Endothelial cell of umbilical vein (primary cell): ENCODE measurements around the gene NME4. TPM values are rescaled to one million over a fixed set of nuclear protein-coding genes. Genes with fewer than 3 reads are reported as not detected.

Experiments used
- BruUV-seq: library from RNA; stranded (reverse); fragments of 400-500 nt; replicated peaks from 2 replicates; lab custom pipeline; 2021; lab: Mats Ljungman, UMichigan
- CTCF ChIA-PET: fragments of 300-600, 350-600 bp; sonication (Branson Sonifier 250); formaldehyde crosslinking; loops from one replicate; lab custom pipeline; 2021; ENCODE audit warnings: antibody characterized with exemption, inconsistent platforms; lab: Charles Lee
- POLR2A ChIA-PET: fragments of 300-600, 350-600 bp; sonication (Branson Sonifier 250); formaldehyde crosslinking; loops from one replicate; lab custom pipeline; 2021; ENCODE audit warnings: antibody characterized with exemption, inconsistent platforms; lab: Charles Lee
- DNase-seq: peaks from one replicate; pipeline ENCODE4 v3.0.0-alpha.2; 2011; ENCODE audit warnings: low read depth, low spot score
- FAIRE-seq: peaks from 2 replicates; lab custom pipeline; 2011; peaks lifted over from hg19 to GRCh38; lab: Jason Lieb, UNC
- H2AFZ ChIP-seq: 2 replicates; pipeline ENCODE4 v1.6.0; 2012; ENCODE audit warnings: low read depth, low read length, control low read depth, inconsistent platforms
- H3K27ac ChIP-seq: 2 replicates; pipeline ENCODE4 v1.5.1; 2011; ENCODE audit warnings: low read depth, mild to moderate bottlenecking, control low read depth, low read length, moderate library complexity; ENCODE audit not compliant: insufficient read depth
- H3K27me3 ChIP-seq, 2 experiments: 2 replicates each; pipeline versions ENCODE4 v1.6.0 to v1.6.1; 2011; ENCODE audit warnings: low read length in 2 of 2, mixed read lengths in 1 of 2; ENCODE audit not compliant: control insufficient read depth in 2 of 2, insufficient read depth in 2 of 2
- H3K36me3 ChIP-seq, 2 experiments: 2 replicates in 1 of 2; 3 replicates in 1 of 2; pipeline ENCODE4 v1.5.1; 2011; ENCODE audit warnings: low read length in 2 of 2, mild to moderate bottlenecking in 1 of 2, moderate library complexity in 1 of 2; ENCODE audit not compliant: control insufficient read depth in 2 of 2, insufficient read depth in 2 of 2; ENCODE audit errors: extremely low read depth in 1 of 2
- H3K4me1 ChIP-seq: 3 replicates; pipeline ENCODE4 v1.5.1; 2011; ENCODE audit warnings: mild to moderate bottlenecking, low read length; ENCODE audit not compliant: control insufficient read depth, insufficient read depth; ENCODE audit errors: extremely low read depth
- H3K4me2 ChIP-seq: 2 replicates; pipeline ENCODE4 v1.6.1; 2011; ENCODE audit warnings: low read length, control low read depth, mixed read lengths; ENCODE audit not compliant: insufficient read depth
- H3K4me3 ChIP-seq, 3 experiments: fragments of 200-600 bp in 1 of 3; sonication (generic), shearing (Covaris generic) in 1 of 3; replicated peaks in 1 of 3; 2 replicates each; pipeline ENCODE4 v1.5.1; 2011 to 2016; ENCODE audit warnings: control low read depth in 3 of 3, low read length in 3 of 3, mild to moderate bottlenecking in 2 of 3, inconsistent platforms in 1 of 3, low read depth in 1 of 3, moderate library complexity in 1 of 3; ENCODE audit not compliant: insufficient read depth in 1 of 3
- H3K79me2 ChIP-seq: 2 replicates; pipeline ENCODE4 v1.6.0; 2012; ENCODE audit warnings: low read length, inconsistent platforms; ENCODE audit not compliant: control insufficient read depth, insufficient read depth
- H3K9ac ChIP-seq: replicated peaks from 2 replicates; pipeline ENCODE3; 2011; ENCODE audit warnings: low read length, control low read depth; ENCODE audit not compliant: insufficient read depth; ENCODE audit errors: extremely low read depth
- H3K9me1 ChIP-seq: replicated peaks from 3 replicates; pipeline ENCODE4 v1.6.0; 2011; ENCODE audit warnings: mild to moderate bottlenecking, low read length; ENCODE audit not compliant: control insufficient read depth, insufficient read depth; ENCODE audit errors: extremely low read depth
- H3K9me3 ChIP-seq: replicated peaks from 2 replicates; pipeline ENCODE4 v1.5.1; 2012; ENCODE audit warnings: low read length, inconsistent platforms; ENCODE audit not compliant: control insufficient read depth, insufficient read depth
- H4K20me1 ChIP-seq: replicated peaks from 2 replicates; pipeline ENCODE3; 2011; ENCODE audit warnings: mild to moderate bottlenecking, low read length; ENCODE audit not compliant: control insufficient read depth, insufficient read depth; ENCODE audit errors: extremely low read depth
- EZH2 ChIP-seq: IDR thresholded peaks from 2 replicates; pipeline ENCODE4 v1.6.1; 2012; ENCODE audit warnings: borderline replicate concordance, low read depth, mild to moderate bottlenecking, moderate library complexity, low read length, inconsistent platforms; ENCODE audit not compliant: severe bottlenecking
- FOS ChIP-seq: IDR thresholded peaks from 2 replicates; pipeline ENCODE4 v1.6.1; 2011; ENCODE audit warnings: mild to moderate bottlenecking, low read length, moderate library complexity, borderline replicate concordance; ENCODE audit not compliant: insufficient read depth
- GATA2 ChIP-seq: IDR thresholded peaks from 2 replicates; pipeline ENCODE4 v1.7.0; 2011; ENCODE audit warnings: low read depth, mild to moderate bottlenecking, moderate library complexity, mixed read lengths, low read length; ENCODE audit not compliant: insufficient read length, insufficient read depth
- JUN ChIP-seq: IDR thresholded peaks from 2 replicates; pipeline ENCODE4 v1.6.1; 2011; ENCODE audit warnings: borderline replicate concordance, low read depth; ENCODE audit not compliant: insufficient read length, insufficient read depth
- MYC ChIP-seq: IDR thresholded peaks from one replicate; pipeline ENCODE4 v1.6.1; 2011; ENCODE audit warnings: mild to moderate bottlenecking, low read depth, low read length
- POLR2A ChIP-seq: IDR thresholded peaks from 2 replicates; pipeline ENCODE4 v1.6.1; 2012; ENCODE audit warnings: low read depth, mild to moderate bottlenecking, control low read depth, low read length
- POLR2AphosphoS5 ChIP-seq: IDR thresholded peaks from 2 replicates; pipeline ENCODE4 v1.6.1; 2012; ENCODE audit warnings: low read depth, mild to moderate bottlenecking, control low read depth, low read length, moderate library complexity; ENCODE audit not compliant: insufficient read depth
- dilution Hi-C: fragments of 300-500 bp; cut with MboI; formaldehyde crosslinking; loops from one replicate; pipeline ENCODE4 v1.15.0; 2019; ENCODE audit warnings: low sequenced_read_pairs; ENCODE audit not compliant: extremely low pct_ligation_motif_present
- intact Hi-C: fragments of 100-400 bp; cut with micrococcal nuclease; formaldehyde crosslinking; loops from one replicate; pipeline ENCODE4 v1.10.0; 2022
- polyA plus RNA-seq, 4 experiments: library from polyadenylated mRNA; depleted of rRNA in 3 of 4; stranded (reverse) in 3 of 4; unstranded in 1 of 4; fragments of >200 nt; gene quantifications; 2 replicates each; pipeline versions ENCODE4 v1.2.1 to v1.2.3, GENCODE V29; 2011 to 2012; ENCODE audit warnings: missing spikeins in 1 of 4
- total RNA-seq: library from RNA; stranded (reverse); gene quantifications from 2 replicates; pipeline ENCODE4 v1.2.3, GENCODE V29; 2021
- TF ChIP-seq, protein P1 (sequence below): IDR thresholded peaks from 2 replicates; pipeline ENCODE4 v1.6.1; 2011; ENCODE audit not compliant: insufficient read depth, insufficient read length
- TF ChIP-seq, protein P2 (sequence below), 2 donors: IDR thresholded peaks; 1 replicate in 1 of 2; 2 replicates in 1 of 2; pipeline ENCODE4 v1.5.1; 2011; ENCODE audit warnings: low read length in 2 of 2, mild to moderate bottlenecking in 2 of 2, moderate library complexity in 2 of 2, control low read depth in 1 of 2, inconsistent platforms in 1 of 2, low read depth in 1 of 2; ENCODE audit not compliant: insufficient read depth in 1 of 2; ENCODE audit errors: extremely low read depth in 1 of 2

Gene NME4
- total and polyA plus RNA-seq, 2 donors (not counting 3 experiments of a cell fraction or from before 2014, with no cell fraction given): 170 to 264 TPM

DNA sequence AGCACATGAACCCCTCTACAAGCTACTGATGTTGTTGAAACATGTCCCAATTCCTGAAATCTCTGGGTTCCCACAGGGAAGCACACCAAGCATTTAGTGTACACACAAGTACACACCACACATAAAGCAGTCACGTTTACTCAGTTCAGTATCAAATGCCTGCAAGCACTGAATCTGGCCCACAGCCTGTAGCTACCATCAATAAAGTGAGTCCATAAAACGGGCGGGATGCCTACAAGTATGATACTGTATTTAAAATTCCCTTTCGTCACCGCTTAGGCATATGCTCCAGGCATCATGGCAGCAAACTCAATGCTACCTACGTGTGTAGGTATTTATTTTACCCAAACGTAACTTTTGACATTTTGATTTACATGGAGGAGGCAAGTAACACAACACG is 46.8 kb upstream of the NME4 start:
- FAIRE-seq: no peak
- no TSS peak for BruUV-seq
- dilution Hi-C loops: no loop called here

More for the DNA sequence above, 46.8 kb upstream of the NME4 start:
- peaks cover 0 to 10% of the 10 kb centered on the region in 2 experiments for H3K36me3 ChIP-seq
- no peak for DNase-seq
- ChIA-PET POLR2A (no interaction called here), CTCF (interaction anchor here (3.8 kb wide), 1 partner anchor 12 kb away, joined by 26 read pairs; no protein-coding TSS in a partner anchor)
- no peak overlapping the region for H2AFZ ChIP-seq
- peaks cover 2% of the 10 kb centered on the region for H4K20me1 ChIP-seq
- TF ChIP-seq MYC (no peak), JUN (no peak), POLR2AphosphoS5 (no peak), GATA2 (no peak), POLR2A (no peak), FOS (no peak), EZH2 (no peak)
- TF ChIP-seq, protein P1, sequence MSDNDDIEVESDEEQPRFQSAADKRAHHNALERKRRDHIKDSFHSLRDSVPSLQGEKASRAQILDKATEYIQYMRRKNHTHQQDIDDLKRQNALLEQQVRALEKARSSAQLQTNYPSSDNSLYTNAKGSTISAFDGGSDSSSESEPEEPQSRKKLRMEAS: no peak
- TF ChIP-seq, protein P2, sequence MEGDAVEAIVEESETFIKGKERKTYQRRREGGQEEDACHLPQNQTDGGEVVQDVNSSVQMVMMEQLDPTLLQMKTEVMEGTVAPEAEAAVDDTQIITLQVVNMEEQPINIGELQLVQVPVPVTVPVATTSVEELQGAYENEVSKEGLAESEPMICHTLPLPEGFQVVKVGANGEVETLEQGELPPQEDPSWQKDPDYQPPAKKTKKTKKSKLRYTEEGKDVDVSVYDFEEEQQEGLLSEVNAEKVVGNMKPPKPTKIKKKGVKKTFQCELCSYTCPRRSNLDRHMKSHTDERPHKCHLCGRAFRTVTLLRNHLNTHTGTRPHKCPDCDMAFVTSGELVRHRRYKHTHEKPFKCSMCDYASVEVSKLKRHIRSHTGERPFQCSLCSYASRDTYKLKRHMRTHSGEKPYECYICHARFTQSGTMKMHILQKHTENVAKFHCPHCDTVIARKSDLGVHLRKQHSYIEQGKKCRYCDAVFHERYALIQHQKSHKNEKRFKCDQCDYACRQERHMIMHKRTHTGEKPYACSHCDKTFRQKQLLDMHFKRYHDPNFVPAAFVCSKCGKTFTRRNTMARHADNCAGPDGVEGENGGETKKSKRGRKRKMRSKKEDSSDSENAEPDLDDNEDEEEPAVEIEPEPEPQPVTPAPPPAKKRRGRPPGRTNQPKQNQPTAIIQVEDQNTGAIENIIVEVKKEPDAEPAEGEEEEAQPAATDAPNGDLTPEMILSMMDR (IDR thresholded peaks at IDR 0.05; ENCODE audit: extremely low read depth in 1 of 2, insufficient read depth in 1 of 2, low read depth in 1 of 2, low read length in 2 of 2): no peak
- H3K27ac ChIP-seq: no peak overlapping the region
- no peaks in the 10 kb centered on the region for H3K27me3 ChIP-seq
- H3K79me2 ChIP-seq: peaks cover 54% of the 10 kb centered on the region
- no peaks in the 10 kb centered on the region for H3K9me1 ChIP-seq
- H3K4me2 ChIP-seq: no peak overlapping the region
- no peak overlapping the region for H3K4me3 ChIP-seq
- H3K4me1 ChIP-seq: peaks cover 6% of the 10 kb centered on the region
- H3K9ac ChIP-seq: no peak overlapping the region
- no peaks in the 10 kb centered on the region for H3K9me3 ChIP-seq
- intact Hi-C loops: loop anchor here (5.0 kb wide), 1 partner anchor 168 kb away; the partner anchor contains the start of gene HBQ1
